IPS DF 19.7 (cell line): ENCODE measurements around the gene SYTL5.
"Not testable (repeated sequence)": the region's sequence is repeated elsewhere in the genome, so short reads cannot be mapped to it uniquely, and the experiment has no call there.

ENCODE experiments used
- DNase-seq: peaks from one replicate; pipeline ENCODE4 v3.0.0-alpha.2; 2013; ENCODE audit warnings: low read depth, low spot score

Gene SYTL5

DNA sequence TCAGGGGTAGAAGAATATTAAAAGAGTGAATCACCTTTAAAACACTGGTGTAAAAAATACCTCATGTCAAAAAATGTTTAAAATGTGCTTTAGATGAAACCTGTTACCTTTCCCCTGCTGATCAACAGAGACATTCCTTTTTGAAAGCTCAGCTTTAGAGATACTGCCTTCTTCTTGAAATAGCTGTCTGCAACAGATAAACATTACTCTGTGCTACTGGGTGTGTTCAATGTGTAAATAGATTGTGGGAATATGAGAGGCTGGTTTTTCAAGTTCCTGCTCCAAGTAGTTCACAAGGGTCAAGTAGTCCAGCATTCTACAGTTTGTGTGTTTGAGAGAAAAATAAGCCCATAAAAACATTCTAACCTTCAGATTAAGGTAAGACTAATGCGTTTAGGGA lies at the start of gene SYTL5:
Gene SYTL5 (plus strand): TSS at position 263 of the 400 bp plus-strand sequence. CDS start 27,337 bp downstream, outside the sequence.
- no peak for DNase-seq

- no peak for DNase-seq
Observed at GRCh38 chrX:37958525-37959211, 47.7 kb upstream of the SYTL5 start.

- no peak for DNase-seq
Observed at GRCh38 chrX:37959212-37960021, 46.9 kb upstream of the SYTL5 start.

DNA sequence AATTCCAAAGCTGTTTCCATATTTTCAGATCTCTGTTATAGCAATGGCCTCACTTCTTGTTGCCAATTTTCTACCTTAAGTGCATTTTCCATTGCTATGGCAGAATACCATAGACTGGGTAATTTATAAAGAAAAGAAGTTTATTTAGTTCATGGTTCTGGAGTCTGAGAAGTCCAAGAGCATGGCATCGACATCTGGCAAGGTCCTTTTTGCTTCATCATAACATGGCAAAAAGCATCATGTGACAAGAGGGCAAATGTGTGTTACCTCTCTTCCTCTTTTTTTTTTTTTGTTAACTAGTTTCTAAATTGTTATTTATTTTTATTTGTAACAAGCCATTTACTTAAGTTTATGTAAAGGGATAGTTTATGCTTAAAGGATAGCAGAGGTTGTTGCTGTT lies 45.2 kb upstream of the SYTL5 start:
- DNase-seq: no peak

DNA sequence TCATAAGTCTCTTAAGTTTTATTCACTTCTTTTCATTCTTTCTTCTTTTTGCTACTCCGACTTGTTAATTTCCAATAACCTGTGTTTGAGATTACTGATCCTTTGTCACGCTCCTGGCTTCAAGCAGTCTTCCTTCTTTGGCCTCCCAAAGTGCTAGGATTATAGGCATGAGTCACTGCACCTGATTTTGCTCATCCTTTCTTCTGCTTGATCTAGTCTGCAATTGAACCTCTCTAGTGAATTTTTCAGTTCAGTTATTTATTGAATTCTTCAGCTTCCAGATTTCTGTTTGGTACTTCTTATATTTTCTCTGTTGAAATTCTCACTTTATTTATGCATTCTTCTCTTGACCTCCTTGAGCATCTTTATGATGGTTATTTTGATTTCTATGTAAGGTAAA lies 38.6 kb upstream of the SYTL5 start:
- no peak for DNase-seq

GRCh38 chrX:37975421-37975820 lies 30.9 kb upstream of the SYTL5 start:
- DNase-seq: no peak

DNA sequence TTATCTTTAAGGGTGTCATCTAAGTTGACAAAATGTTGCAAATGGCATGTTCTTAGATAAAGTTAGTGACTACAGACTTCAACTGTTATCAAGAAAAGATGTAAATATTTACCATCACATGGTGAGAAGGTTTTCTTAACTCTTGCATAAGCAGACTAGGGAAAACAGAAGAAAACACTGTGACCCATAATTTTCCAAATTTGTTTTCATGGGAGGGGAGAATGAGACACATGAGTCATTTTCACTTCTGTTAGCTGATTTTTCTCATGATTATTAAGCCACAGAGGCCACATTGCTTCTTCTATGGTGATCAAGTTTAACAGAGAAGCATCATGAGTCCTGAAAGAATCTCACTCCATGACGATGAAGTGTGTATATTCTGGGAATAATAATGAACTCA lies 30.2 kb upstream of the SYTL5 start:
- DNase-seq: no peak

GRCh38 chrX:37984880-37985279 lies 21.5 kb upstream of the SYTL5 start:
- DNase-seq: no peak

- no peak for DNase-seq
Observed at GRCh38 chrX:37986893-37987292, 19.5 kb upstream of the SYTL5 start.

DNA sequence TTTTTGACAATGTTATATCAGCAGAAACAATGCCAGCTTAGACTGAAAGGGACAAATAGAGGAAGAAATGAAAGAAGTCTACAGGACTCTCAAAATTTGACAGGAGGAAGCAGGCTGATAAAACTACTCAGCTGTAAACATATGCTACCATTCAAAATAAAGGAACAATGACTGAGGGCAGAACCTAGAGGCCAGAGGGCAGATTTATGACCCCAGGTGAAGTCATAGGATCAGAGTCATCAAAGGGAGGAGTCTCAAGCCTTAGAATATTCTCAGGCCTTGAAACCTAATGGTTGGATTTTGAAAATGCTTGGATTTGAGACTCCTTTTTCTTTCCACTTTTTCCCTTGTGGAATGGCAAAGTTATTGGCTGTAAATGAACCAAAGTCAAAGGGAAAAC lies 17.0 kb upstream of the SYTL5 start:
- DNase-seq: no peak

DNA sequence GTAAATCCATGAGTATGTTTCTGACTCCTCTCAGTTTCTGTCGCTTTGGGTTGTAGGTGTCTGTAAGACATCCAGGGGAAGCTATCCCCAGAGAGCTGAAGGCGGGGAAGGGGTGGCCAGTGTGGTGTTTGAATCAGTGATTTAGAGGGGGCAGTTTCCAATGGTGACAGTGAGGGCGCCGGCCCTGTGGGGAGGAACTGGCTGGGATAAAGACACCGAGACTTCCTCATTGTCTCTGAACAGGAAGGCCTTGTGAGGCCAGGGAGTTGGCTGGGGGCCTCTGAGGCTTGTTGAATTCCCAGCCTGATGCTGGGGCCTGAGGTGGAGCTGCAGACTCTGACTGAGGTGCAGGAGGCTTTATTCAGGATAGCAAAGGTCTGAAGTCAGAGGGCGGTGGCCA lies 15.1 kb upstream of the SYTL5 start:
- DNase-seq: not testable (repeated sequence)

- no peak for DNase-seq
Observed at GRCh38 chrX:37993176-37993575, 13.2 kb upstream of the SYTL5 start.

GRCh38 chrX:37993837-37994619 lies 12.3 kb upstream of the SYTL5 start:
- DNase-seq: peak; percentile 95

- DNase-seq: no peak
Observed at GRCh38 chrX:37995428-37995827, 10.9 kb upstream of the SYTL5 start.

DNA sequence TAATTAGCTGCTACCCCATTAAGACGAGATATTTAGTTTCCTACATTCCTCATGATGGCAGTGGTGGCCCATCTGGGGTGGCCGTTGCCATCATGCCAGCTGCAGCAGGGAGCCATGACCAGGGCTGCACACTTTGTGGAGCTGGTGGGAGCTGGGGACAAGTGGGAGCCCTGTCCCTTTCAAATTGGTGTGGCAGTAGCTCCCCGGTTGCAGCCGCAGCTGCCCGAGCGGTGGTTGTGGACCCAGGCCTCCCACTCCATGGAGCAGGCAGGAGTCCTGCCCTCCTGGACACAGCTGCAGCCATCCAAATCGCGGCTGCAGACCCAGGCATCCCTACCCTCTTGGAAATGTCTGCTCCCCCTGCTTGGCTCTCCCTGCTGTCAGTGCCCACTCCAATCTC lies 9.3 kb upstream of the SYTL5 start:
- no peak for DNase-seq

DNA sequence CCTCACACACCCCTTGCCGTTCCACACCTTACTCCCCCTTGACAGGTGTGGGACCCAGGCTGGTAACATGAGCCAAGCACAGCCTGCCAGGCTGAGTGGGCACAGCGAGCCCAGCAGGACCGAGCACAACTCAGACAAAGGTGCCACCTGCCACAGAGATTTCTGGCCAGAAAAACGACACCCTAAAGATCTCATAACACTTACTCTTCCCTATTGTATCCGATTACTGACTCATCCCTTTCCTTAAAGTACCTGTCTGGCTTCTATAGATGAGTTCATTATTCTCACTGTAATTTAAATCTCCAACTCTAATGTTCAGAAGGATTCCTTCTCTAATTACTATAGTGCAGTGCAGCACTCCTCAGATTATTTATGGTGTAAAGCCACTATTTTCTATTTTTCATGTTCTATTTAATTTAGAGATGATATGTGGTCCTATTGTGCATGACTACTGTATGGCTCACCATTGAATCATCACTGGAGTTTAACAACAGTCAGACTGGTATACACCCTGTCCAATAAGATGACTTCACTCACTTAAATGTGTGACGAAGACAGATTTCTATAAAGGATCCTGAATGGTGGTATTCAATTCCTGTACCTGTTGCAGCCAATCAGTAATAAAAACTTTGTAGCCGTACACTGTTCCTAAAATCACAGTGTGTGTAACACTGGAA lies 7.6 kb upstream of the SYTL5 start:
- no peak for DNase-seq

DNA sequence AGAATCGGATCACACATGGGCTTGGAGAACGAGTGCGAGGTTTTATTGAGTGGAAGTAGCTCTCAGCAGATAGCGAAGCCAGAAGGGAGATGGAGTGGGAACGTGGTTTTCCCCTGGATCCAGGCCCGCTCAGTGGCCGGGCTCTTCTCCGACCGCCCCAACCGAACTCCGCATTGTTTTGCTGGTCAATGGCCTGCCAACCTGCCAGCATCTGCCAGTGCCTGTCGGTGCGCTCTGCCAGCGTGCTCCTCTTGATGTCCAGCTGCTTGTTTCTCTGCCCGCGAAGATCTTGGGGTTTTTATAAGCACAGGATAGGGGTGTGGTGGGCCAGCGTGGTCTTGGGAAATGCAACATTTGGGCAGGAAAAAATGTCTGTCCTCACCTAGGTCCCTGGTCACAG lies 5.6 kb upstream of the SYTL5 start:
- no peak for DNase-seq

DNA sequence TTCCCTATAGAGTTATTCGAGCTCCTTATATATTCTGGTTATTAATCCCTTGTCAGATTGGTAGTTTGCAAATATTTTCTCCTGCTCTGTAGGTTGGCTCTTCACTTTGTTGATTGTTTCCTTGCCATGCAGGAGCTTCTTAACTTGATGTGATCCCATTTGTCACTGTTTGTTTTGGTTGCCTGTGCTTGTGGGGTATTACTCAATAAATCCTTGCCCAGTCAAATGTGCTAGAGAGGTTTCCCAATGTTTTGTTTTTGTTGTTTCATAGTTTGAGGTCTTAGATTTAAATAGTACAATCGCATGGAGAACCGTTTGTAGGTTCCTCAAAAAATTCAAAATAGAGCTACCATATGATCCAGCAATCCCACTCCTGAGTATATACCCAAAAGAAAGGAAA lies 2.3 kb upstream of the SYTL5 start:
- no peak for DNase-seq

DNA sequence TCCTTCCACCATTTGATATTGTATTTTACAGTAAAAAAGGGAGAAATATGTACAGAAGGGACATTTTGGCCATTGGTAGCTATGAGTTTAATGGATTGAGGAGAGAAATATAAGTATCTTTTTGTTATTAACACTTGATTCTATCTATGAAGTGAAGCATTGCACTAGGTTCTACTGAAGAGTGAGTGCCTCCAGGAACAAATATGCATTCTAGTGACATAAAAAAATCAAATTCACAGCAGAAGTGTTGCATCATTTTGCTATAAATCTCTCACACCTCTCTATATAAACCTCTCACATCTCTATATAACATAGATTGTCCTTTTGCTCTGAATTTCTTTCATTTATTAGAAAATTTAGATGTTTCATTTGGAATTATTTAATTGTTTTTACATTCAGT lies 425 bp downstream of the SYTL5 start:
- no peak for DNase-seq

DNA sequence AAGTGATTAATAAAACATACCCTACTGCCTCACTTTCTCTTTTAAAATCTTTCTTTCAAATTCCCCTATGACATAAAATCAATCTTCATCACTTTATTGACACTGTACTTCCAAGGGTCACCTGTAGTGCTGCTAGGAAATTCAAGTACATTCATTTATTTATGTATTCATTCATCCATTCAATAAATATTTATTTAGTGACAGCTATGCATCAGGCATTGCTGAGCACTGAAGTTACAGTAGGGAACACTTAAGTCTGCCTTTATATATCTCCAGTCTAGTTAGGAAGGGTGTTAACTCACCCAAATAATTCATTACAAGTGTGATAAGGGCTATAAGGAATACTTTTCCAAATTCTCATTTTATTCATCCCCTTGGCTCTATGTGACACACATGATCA lies 2.3 kb downstream of the SYTL5 start:
- no peak for DNase-seq

DNA sequence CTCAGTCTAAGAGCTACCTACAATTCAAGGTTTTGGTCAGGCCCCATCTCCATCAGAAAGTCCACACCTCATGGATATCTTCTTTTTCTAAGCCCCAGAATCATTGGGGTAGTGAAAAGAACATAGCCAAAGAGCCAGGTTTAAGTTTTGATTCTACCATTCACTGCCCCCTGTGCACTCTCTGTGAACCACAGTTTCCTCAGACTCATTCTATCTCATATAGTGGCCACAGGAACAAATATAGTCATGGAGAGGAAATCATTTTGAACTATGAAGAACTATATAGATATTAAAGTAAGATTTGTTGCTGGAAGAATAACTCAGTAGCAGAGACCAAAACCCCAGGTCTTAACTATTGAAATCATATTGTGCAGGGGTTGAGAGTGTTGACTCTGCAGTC lies 3.3 kb downstream of the SYTL5 start:
- DNase-seq: no peak
